Astrocyte (in vitro differentiated cells and primary cell): ENCODE data around the gene TMEM258.

Source experiments
- CTCF ChIP-seq: IDR thresholded peaks from 2 replicates; pipeline ENCODE4 v1.5.1; 2011; ENCODE audit warnings: low read depth, mild to moderate bottlenecking, inconsistent platforms, low read length, moderate library complexity; ENCODE audit not compliant: insufficient read depth
- EZH2 ChIP-seq: IDR thresholded peaks from 2 replicates; pipeline ENCODE4 v1.6.1; 2012; ENCODE audit warnings: mild to moderate bottlenecking, low read length, inconsistent platforms; ENCODE audit not compliant: insufficient read depth

- no peak for TF ChIP-seq CTCF
- TF ChIP-seq EZH2: no peak
Observed at GRCh38 chr11:61771195-61771894, 21.1 kb downstream of the TMEM258 start.
